HG03280 (cell line): ENCODE data around the gene SLC25A25.
"Not testable (repeated sequence)": the region's sequence is repeated elsewhere in the genome, so short reads cannot be mapped to it uniquely, and the experiment has no call there.

Experiments used
- ATAC-seq: cut with Tn5 transposase; IDR thresholded peaks from one replicate; pipeline ENCODE4 v1.9.1; 2021; ENCODE audit warnings: mild to moderate bottlenecking, moderate library complexity; ENCODE audit not compliant: unreplicated experiment

SLC25A25 gene

GRCh38 chr9:128108269-128109049 lies 40.4 kb downstream of the SLC25A25 start:
- no peak for ATAC-seq

GRCh38 chr9:128109050-128109709 lies 41.1 kb downstream of the SLC25A25 start:
- ATAC-seq: no peak

- not testable (repeated sequence) for ATAC-seq
These were observed 43.7 kb downstream of the SLC25A25 start for GRCh38 chr9:128111726-128112125.

GRCh38 chr9:128113526-128114325 lies 45.7 kb downstream of the SLC25A25 start:
- no peak for ATAC-seq

- ATAC-seq: no peak
These were observed 46.5 kb downstream of the SLC25A25 start for GRCh38 chr9:128114326-128115186.

GRCh38 chr9:128115187-128116103 lies 47.4 kb downstream of the SLC25A25 start:
- ATAC-seq: no peak

- no peak for ATAC-seq
These were observed 48.4 kb downstream of the SLC25A25 start for GRCh38 chr9:128116104-128117083.

- peak; percentile 65 for ATAC-seq
These were observed 49.8 kb downstream of the SLC25A25 start for GRCh38 chr9:128117613-128118471.

GRCh38 chr9:128118472-128118857 lies 50.4 kb downstream of the SLC25A25 start:
- ATAC-seq: no peak

- no peak for ATAC-seq
These were observed 51.1 kb downstream of the SLC25A25 start for GRCh38 chr9:128118971-128119665.

GRCh38 chr9:128120061-128120740 lies 52.2 kb downstream of the SLC25A25 start:
- no peak for ATAC-seq

GRCh38 chr9:128120741-128121465 lies 52.9 kb downstream of the SLC25A25 start:
- ATAC-seq: no peak

GRCh38 chr9:128121466-128121810 lies 53.4 kb downstream of the SLC25A25 start:
- no peak for ATAC-seq

- ATAC-seq: no peak
These were observed 54.1 kb downstream of the SLC25A25 start for GRCh38 chr9:128121924-128122808.

GRCh38 chr9:128122809-128123175 lies 54.8 kb downstream of the SLC25A25 start:
- no peak for ATAC-seq
